ENCODE data around the gene PRPF38A.

The PRPF38A gene

DNA sequence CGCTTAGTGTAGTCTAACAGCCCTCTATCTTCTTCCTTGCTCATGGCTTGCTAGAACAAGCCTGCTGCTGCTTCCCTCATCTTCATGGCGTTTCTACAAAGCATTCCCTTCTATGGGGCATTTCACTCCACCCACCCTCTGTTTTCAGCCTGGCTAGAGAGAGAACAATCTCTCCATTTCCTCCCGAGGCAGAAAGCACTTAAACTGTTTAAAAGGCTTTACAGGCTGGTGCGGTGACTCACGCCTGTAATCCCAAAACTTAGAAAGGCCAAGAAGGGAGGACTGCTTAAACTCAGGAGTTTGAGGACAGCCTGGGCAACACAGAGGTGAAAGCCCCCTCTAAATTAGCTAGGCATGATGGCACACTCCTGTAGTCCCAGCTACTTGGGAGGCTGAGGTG is 17.9 kb upstream of the PRPF38A start:
- TF ChIP-seq, protein P1, sequence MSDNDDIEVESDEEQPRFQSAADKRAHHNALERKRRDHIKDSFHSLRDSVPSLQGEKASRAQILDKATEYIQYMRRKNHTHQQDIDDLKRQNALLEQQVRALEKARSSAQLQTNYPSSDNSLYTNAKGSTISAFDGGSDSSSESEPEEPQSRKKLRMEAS (IDR thresholded peaks at IDR 0.05; ENCODE audit: low read depth, low read length) = no peak
- TF ChIP-seq MYC (IDR thresholded peaks at IDR 0.05; ENCODE audit: low read depth, low read length) = no peak
- TF ChIP-seq, protein P2, sequence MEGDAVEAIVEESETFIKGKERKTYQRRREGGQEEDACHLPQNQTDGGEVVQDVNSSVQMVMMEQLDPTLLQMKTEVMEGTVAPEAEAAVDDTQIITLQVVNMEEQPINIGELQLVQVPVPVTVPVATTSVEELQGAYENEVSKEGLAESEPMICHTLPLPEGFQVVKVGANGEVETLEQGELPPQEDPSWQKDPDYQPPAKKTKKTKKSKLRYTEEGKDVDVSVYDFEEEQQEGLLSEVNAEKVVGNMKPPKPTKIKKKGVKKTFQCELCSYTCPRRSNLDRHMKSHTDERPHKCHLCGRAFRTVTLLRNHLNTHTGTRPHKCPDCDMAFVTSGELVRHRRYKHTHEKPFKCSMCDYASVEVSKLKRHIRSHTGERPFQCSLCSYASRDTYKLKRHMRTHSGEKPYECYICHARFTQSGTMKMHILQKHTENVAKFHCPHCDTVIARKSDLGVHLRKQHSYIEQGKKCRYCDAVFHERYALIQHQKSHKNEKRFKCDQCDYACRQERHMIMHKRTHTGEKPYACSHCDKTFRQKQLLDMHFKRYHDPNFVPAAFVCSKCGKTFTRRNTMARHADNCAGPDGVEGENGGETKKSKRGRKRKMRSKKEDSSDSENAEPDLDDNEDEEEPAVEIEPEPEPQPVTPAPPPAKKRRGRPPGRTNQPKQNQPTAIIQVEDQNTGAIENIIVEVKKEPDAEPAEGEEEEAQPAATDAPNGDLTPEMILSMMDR (IDR thresholded peaks at IDR 0.05; ENCODE audit: low read depth, low read length) = no peak
- TF ChIP-seq POLR2A (IDR thresholded peaks at IDR 0.05; ENCODE audit: extremely low read depth, insufficient read length) = no peak
- DNase-seq (ENCODE audit: low read depth) = no peak
- H3K4me3 ChIP-seq (ENCODE audit: low read depth, low read length) = no peak overlapping the region

DNA sequence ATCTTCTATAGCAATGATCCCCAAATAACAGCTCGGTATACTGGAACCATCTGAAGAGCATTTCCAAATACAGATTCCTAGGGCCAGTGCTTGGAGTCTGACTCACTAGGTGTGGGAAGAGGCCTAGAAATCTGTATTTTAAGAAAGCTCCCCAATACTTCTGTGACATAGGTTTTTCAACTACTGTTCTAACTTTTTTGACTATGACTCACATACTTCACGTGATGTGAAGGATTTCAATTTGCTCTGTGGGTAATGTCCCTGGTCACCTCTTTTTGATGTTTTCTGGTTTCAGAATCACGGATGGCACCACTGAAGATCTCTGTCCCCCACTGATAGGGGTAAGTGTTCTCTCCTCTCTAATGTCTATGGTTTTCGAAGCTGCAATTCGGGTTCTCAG is 11.2 kb upstream of the PRPF38A start:
- DNase-seq (ENCODE audit: low read depth) = no peak
- no peak overlapping the region for H3K4me3 ChIP-seq (ENCODE audit: low read depth, low read length)
- TF ChIP-seq, protein P2 (IDR thresholded peaks at IDR 0.05; ENCODE audit: low read depth, low read length) = no peak
- TF ChIP-seq MYC (IDR thresholded peaks at IDR 0.05; ENCODE audit: low read depth, low read length) (no peak), POLR2A (IDR thresholded peaks at IDR 0.05; ENCODE audit: extremely low read depth, insufficient read length) (no peak)
- TF ChIP-seq, protein P1 (IDR thresholded peaks at IDR 0.05; ENCODE audit: low read depth, low read length) = no peak

DNA sequence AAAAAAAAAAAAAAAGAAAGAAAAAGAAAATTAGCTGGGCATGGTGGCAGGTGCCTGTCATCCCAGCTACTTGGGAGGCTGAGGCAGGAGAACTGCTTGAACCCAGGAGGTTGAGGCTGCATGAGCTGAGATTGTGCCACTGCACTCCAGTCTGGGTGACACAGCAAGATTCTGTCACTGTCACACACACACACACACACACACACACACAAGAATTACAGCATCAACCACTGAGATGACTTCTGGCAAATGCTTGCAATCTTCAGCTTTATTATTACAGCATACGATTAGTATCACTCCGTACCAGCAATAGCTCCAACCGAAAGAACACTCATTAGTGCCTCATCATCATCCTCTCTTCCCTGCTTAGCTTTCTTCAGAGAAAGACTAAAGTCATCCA is 4.8 kb upstream of the PRPF38A start:
- no peak overlapping the region for H3K4me3 ChIP-seq (ENCODE audit: low read depth, low read length)
- TF ChIP-seq MYC (IDR thresholded peaks at IDR 0.05; ENCODE audit: low read depth, low read length) = no peak
- no peak for DNase-seq (ENCODE audit: low read depth)

DNA sequence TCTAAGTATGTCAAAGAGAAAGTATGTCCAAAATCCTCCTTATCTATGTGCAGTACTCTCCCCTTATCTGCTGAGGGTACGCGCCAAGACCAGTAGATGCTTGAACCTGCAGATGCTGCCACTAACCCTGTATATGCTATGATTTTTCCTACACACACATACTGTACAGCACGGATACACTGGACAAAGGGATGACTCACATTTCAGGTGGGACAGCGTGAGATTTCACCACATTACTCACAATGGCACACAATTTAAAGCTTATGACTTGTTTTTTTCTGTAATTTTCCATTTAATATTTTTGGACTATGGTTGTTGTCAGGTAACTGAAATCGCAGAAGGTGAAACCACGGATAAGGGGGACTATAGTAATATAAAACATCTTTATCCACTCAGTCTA is 4.3 kb upstream of the PRPF38A start:
- H3K4me3 ChIP-seq (ENCODE audit: low read depth, low read length) = peak overlapping the region; percentile 16
- TF ChIP-seq MYC (IDR thresholded peaks at IDR 0.05; ENCODE audit: low read depth, low read length) (no peak), POLR2A (IDR thresholded peaks at IDR 0.05; ENCODE audit: extremely low read depth, insufficient read length) (no peak)
- TF ChIP-seq, protein P1 (IDR thresholded peaks at IDR 0.05; ENCODE audit: low read depth, low read length) = no peak
- TF ChIP-seq, protein P2 (IDR thresholded peaks at IDR 0.05; ENCODE audit: low read depth, low read length) = no peak
- DNase-seq (ENCODE audit: low read depth) = no peak

DNA sequence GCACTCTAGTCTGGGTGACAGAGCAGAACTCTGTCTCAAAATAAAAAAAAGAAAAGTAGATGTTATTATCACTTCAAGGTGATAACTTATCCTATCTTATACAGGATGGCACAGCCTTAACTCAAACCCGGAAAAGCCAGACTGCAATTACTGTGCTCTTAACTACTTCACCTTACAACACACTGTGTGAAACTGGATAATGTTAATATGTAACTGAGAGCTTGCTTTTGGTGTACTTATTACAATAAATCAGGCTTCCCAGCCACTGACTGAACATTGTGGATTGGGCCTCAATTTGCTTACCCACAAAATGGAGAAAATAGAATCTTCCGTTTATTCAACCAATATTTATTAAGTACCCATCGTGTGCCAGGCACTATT is 1.6 kb upstream of the PRPF38A start:
- DNase-seq (ENCODE audit: low read depth) = no peak
- peak overlapping the region; percentile 90 for H3K4me3 ChIP-seq (ENCODE audit: low read depth, low read length)

DNA sequence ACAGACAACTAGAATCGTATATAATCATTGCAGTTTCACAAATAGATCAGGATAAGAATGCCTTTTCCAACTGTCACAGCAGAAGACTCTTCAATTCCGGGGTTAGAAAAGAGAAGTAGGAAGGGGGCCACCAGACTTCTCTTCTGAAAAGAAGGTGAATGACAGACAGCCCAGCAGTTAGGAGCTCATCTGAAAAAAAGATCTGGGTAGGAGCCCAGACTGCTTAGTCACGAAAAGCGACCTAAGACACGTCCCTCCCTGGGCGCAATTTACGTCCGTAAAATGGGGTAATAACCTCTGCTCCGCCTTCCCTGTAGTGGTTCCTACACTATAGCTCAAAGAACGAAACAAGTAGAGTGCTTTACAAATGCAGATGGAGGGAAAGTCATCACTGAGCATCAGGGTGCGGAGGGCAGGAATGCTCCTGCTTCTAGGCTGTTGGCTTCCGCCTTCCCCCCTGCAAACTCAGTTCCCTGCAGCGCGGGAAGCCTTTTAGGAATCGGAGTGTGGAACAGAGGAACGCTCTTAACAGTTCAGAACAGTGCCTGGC is 761 bp upstream of the PRPF38A start:
- DNase-seq (ENCODE audit: low read depth) = peak; percentile 86
- no peak for TF ChIP-seq POLR2A (IDR thresholded peaks at IDR 0.05; ENCODE audit: extremely low read depth, insufficient read length)
- TF ChIP-seq, protein P1 (IDR thresholded peaks at IDR 0.05; ENCODE audit: low read depth, low read length) = peak; percentile 28; the same call in 1 of the 2 replicates
- peak; percentile 52 for TF ChIP-seq MYC (IDR thresholded peaks at IDR 0.05; ENCODE audit: low read depth, low read length)
- TF ChIP-seq, protein P2 (IDR thresholded peaks at IDR 0.05; ENCODE audit: low read depth, low read length) = no peak
- peak overlapping the region; percentile 90 for H3K4me3 ChIP-seq (ENCODE audit: low read depth, low read length)

More for the DNA sequence above, 1.6 kb upstream of the PRPF38A start:
- TF ChIP-seq, protein P1 (IDR thresholded peaks at IDR 0.05; ENCODE audit: low read depth, low read length) = no peak
- TF ChIP-seq, protein P2 (IDR thresholded peaks at IDR 0.05; ENCODE audit: low read depth, low read length) = no peak
- TF ChIP-seq MYC (IDR thresholded peaks at IDR 0.05; ENCODE audit: low read depth, low read length) (no peak), POLR2A (IDR thresholded peaks at IDR 0.05; ENCODE audit: extremely low read depth, insufficient read length) (no peak)

All from NB4 (cell line).